ACHN (cell line): ENCODE results near the gene NFU1.

Source experiments
- DNase-seq: peaks from one replicate; pipeline ENCODE4 v3.0.0-alpha.2; 2015
- in situ Hi-C: cut with HindIII; loops from 2 replicates; pipeline ENCODE4 v1.10.0; 2017; ENCODE audit warnings: low sequenced_read_pairs, low pct_ligation_motif_present, low pct_unique_long_range_greater_than_20kb

The NFU1 gene

DNA sequence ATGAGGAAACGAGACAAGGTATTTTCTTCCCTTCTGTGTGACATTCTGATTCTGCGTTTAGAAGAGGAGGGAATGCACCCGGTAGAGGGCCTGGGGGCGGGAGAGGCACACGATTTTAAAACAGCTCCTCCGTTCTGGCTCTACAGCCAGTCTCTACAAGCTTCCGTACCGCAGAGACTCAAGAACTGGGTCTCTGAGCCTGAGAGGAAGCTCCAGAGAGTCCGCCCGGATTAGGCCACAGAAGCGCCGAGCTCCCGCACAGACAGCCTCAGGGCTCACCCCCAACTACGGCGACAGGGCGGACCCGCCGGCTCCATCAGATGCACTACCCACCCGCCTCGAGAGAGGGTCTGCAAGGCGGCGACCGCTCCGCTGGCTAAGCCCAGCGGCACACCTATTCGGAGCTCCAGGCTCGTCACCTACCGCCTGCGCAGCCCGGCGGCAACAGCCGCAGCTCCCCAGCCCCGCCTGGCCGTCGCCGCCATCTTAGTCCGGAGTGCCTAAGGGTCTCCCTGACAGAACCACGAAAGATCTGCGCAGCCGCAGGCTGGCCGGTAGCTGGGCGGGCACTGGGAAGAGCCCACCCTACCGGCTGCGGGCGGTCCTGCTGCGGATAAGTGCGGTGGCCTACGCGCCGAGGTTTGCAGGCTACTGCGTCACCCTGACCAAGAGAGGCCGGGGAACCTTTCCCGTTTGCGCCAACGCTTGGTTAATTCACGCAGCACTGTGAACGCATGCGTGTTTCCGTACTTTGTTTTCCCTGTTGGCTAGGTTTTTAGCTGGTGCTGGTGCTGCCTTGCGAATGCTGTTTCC, at the start of gene NFU1:
TSS of gene NFU1 (minus strand) at position 498 of the 813 bp plus-strand sequence. CDS start at position 485, 13 bp downstream.
- peak; percentile 97 for DNase-seq
- in situ Hi-C loops = no loop called here

GRCh38 chr2:69483696-69484095, 46.5 kb upstream of the NFU1 start:
- in situ Hi-C loops = no loop called here
- peak; percentile 6 for DNase-seq

DNA sequence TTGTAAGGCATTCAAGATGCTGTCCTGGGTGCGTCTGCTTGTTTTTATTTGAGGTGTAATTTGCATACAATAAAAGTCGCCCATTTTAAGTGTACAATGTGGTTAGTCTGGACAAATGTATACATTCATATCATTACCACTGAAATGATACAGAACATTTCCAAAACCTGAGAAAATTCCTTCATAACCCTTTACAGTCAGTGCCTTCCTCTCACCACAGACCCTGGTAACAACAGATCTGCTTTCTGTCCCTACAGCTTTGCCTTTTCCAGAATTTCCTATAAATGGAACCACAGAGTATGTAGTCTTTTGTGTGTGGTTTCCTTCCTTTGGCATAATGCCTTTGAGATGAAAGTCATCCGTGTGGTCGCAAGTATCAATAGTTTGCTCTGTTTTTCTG, 45.8 kb upstream of the NFU1 start:
- in situ Hi-C loops = no loop called here
- no peak for DNase-seq

GRCh38 chr2:69482471-69482870, 45.2 kb upstream of the NFU1 start:
- in situ Hi-C loops = no loop called here
- DNase-seq = no peak

GRCh38 chr2:69481421-69481820, 44.2 kb upstream of the NFU1 start:
- DNase-seq = no peak
- in situ Hi-C loops = no loop called here

DNA sequence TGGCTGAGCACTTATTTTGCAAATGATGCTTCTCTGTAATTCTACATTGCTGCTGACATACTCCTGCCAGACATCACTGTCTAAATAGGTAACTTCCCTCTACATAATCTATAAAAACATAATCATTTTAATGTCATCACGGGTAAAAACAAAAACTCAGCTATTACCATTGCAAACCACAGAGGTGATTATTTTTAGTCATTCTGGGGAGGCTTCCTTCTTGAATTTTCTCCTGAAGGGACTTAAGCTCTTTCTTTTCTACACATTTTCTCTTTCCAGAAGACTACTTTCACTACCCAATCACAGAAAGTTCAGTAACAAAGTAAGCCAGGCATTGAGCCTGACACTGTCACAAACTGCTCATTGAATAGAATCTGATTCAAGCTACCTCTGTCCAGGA, 40.4 kb upstream of the NFU1 start:
- no peak for DNase-seq
- in situ Hi-C loops = no loop called here

- in situ Hi-C loops = no loop called here
- DNase-seq = no peak
Measured at GRCh38 chr2:69474688-69475087, 37.5 kb upstream of the NFU1 start.

DNA sequence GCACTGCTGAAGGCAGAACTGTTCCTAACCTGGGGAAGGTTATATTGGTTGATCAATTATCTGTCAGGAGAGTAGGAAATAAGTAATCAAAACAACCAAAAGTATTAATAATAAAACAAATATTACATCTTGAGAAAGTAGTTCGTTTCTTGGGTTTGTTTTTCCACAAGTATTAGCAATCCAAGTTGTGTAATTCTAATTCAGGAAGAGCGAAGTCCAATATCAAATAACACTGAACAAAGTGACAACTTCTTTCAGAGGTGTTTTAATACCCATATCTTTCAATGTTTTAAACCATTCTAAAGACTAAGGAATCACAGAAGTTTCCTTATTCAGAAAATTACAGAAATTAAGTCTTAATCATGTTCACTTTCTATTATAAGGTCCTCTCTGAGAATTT, 34.6 kb upstream of the NFU1 start:
- in situ Hi-C loops = no loop called here
- no peak for DNase-seq

DNA sequence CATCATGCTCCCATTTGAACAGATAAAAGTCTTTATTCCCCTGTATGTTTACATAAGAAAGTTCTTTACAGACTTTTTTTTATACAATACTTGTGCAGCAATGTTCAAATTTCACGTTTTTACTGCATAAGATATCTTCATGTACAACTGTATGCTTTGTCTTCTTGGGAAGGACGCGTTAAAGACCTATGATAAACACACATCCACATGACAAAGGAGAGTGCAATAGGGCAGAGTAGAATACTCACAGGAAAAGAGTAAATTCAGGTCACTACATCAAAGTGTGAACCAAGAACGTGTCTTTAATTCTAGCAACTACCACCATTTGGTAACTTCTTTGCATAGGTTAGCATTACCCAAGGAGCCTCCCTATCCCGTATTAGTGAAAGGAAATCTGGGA, 33.7 kb upstream of the NFU1 start:
- in situ Hi-C loops = no loop called here
- DNase-seq = no peak

GRCh38 chr2:69469784-69470183, 32.5 kb upstream of the NFU1 start:
- in situ Hi-C loops = no loop called here
- DNase-seq = no peak

GRCh38 chr2:69469375-69469774, 32.1 kb upstream of the NFU1 start:
- in situ Hi-C loops = no loop called here
- no peak for DNase-seq

DNA sequence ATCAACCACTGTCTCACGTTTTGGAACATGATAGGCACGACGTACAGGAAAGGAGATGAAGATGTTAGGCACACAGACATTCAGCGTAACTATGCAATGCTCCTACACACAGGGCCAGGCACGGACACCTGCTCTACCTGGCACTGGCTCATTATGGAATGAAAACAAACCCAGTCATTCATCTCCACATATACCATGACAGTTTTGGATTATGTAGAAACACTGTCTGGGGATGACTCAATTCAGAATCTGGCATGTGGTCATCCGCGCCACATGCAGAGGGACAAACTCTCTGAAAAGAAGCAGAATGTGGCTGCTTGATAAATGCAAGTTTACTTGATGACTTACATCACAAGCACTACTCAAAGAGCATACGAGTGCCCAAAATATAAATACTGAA, 29.5 kb upstream of the NFU1 start:
- DNase-seq = no peak
- in situ Hi-C loops = no loop called here

GRCh38 chr2:69465513-69466456, 28.6 kb upstream of the NFU1 start:
- in situ Hi-C loops = no loop called here

GRCh38 chr2:69464575-69464974, 27.3 kb upstream of the NFU1 start:
- no peak for DNase-seq
- in situ Hi-C loops = no loop called here

More at GRCh38 chr2:69465513-69466456, 28.6 kb upstream of the NFU1 start:
- DNase-seq = no peak

GRCh38 chr2:69462780-69463179, 25.5 kb upstream of the NFU1 start:
- in situ Hi-C loops = no loop called here
- no peak for DNase-seq

- no peak for DNase-seq
- in situ Hi-C loops = no loop called here
Measured at GRCh38 chr2:69461404-69461803, 24.2 kb upstream of the NFU1 start.

DNA sequence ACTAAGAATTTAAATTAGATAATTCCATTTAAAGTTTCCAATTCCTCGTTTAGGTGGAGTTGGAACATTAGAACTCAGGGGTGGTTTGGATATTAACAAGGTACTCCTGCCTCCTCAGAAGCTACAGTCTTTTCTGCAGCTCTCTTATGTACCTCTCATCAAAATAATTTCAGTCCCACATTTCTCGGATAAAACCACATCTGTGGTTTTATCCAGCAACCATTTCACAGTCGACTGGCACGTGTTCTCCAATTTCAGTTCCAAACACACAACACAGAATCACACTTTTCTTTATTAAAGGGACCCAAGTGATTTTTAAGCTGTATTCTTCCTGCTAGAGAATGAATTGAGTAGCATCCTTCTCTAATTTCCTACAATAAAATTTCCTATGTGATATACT, 22.7 kb upstream of the NFU1 start:
- DNase-seq = no peak
- in situ Hi-C loops = no loop called here

GRCh38 chr2:69456950-69457445, 19.8 kb upstream of the NFU1 start:
- in situ Hi-C loops = no loop called here
- DNase-seq = no peak

DNA sequence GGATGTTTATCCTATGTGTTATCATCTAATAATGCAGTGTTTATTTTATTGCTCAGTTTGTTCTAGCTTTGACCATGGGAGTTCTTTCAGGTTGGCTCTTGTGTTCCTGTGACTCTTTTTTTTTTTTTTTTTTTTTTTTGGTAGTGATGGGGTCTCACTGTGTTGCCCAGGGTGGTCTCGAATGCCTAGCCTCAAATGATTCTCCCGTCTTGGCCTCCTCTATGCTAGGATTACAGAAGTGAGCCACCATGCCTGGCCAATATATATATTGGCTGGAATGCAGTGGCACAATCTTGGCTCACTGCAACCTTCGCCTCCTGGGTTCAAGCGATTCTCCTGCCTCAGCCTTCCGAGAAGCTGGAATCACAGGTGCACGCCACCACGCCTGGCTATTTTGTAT, 18.9 kb upstream of the NFU1 start:
- no peak for DNase-seq
- in situ Hi-C loops = no loop called here
